Breast epithelium (tissue), 4 donors: ENCODE results near the gene SPATA45. TPM values are rescaled to one million over a fixed set of nuclear protein-coding genes. Genes with fewer than 3 reads are reported as not detected.

ENCODE experiments used
- DNase-seq, 2 donors: peaks; one replicate each; pipeline ENCODE4 v3.0.0-alpha.2; 2019; ENCODE audit warnings: low spot score in 2 of 2
- H3K27ac ChIP-seq, 2 donors: fragments of 200-600 bp; sonication (generic) in 1 of 2; one replicate each; pipeline ENCODE4 v1.5.1; 2016 to 2019; ENCODE audit warnings: mild to moderate bottlenecking in 1 of 2
- H3K27me3 ChIP-seq, 2 donors: fragments of 200-600 bp; sonication (generic) in 1 of 2; one replicate each; pipeline versions ENCODE4 v1.5.1 to v1.6.0; 2017 to 2019; ENCODE audit warnings: control low read depth in 1 of 2, mild to moderate bottlenecking in 1 of 2
- H3K36me3 ChIP-seq: fragments of 200-600 bp; one replicate; pipeline ENCODE4 v1.5.1; 2019
- H3K4me1 ChIP-seq, 2 donors: fragments of 200-600 bp; sonication (generic); one replicate each; pipeline ENCODE4 v1.5.1; 2016 to 2019; ENCODE audit warnings: control low read depth in 1 of 2
- H3K4me3 ChIP-seq, 3 donors: fragments of 200-600 bp; sonication (generic); 1 replicate in 2 of 3; 2 replicates in 1 of 3; pipeline ENCODE4 v1.5.1; 2016 to 2019; ENCODE audit warnings: mild to moderate bottlenecking in 3 of 3, moderate library complexity in 2 of 3
- H3K9me3 ChIP-seq, 2 donors: fragments of 200-600 bp; sonication (generic) in 1 of 2; one replicate each; pipeline ENCODE4 v1.5.1; 2016 to 2019; ENCODE audit warnings: control low read depth in 1 of 2
- POLR2A ChIP-seq: fragments of 450-650 bp; IDR thresholded peaks from one replicate; pipeline ENCODE4 v1.6.1; 2016; ENCODE audit warnings: antibody characterized with exemption, mild to moderate bottlenecking, moderate library complexity
- POLR2AphosphoS5 ChIP-seq, 3 donors: sonication (generic); formaldehyde crosslinking; IDR thresholded peaks; one replicate each; pipeline ENCODE4 v1.6.1; 2017; ENCODE audit warnings: antibody characterized with exemption in 3 of 3
- intact Hi-C: fragments of 100-400 bp; cut with DNase I; formaldehyde crosslinking; loops from one replicate; pipeline ENCODE4 v1.15.1; 2023; ENCODE audit warnings: low total_unique reads
- total RNA-seq, 3 donors: library from RNA; depleted of rRNA; stranded (reverse); fragments of >200 nt; gene quantifications; one replicate each; pipeline ENCODE4 v1.1.0, GENCODE V29; 2016
- TF ChIP-seq, protein P1 (sequence below), 3 donors: fragments of 450-650 bp; IDR thresholded peaks; one replicate each; pipeline ENCODE4 v1.5.1; 2016 to 2017; ENCODE audit warnings: antibody characterized with exemption in 3 of 3, mild to moderate bottlenecking in 3 of 3, moderate library complexity in 3 of 3

SPATA45 gene
- total RNA-seq, 3 donors from 2014 or later, result not detected

- no peak overlapping the region for H3K4me3 ChIP-seq
- no peaks in the 10 kb centered on the region for H3K9me3 ChIP-seq
- no peak for TF ChIP-seq POLR2A
- TF ChIP-seq POLR2AphosphoS5 (IDR thresholded peaks at IDR 0.05), result no peak
- TF ChIP-seq, protein P1, sequence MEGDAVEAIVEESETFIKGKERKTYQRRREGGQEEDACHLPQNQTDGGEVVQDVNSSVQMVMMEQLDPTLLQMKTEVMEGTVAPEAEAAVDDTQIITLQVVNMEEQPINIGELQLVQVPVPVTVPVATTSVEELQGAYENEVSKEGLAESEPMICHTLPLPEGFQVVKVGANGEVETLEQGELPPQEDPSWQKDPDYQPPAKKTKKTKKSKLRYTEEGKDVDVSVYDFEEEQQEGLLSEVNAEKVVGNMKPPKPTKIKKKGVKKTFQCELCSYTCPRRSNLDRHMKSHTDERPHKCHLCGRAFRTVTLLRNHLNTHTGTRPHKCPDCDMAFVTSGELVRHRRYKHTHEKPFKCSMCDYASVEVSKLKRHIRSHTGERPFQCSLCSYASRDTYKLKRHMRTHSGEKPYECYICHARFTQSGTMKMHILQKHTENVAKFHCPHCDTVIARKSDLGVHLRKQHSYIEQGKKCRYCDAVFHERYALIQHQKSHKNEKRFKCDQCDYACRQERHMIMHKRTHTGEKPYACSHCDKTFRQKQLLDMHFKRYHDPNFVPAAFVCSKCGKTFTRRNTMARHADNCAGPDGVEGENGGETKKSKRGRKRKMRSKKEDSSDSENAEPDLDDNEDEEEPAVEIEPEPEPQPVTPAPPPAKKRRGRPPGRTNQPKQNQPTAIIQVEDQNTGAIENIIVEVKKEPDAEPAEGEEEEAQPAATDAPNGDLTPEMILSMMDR (IDR thresholded peaks at IDR 0.05), result no peak
- no peaks in the 10 kb centered on the region for H3K27me3 ChIP-seq
- DNase-seq, result no peak
- intact Hi-C loops, result no loop called here
- H3K27ac ChIP-seq, result no peak overlapping the region
- peaks cover 4% of the 10 kb centered on the region for H3K36me3 ChIP-seq
- peaks cover 0 to 10% of the 10 kb centered on the region in 2 donors for H3K4me1 ChIP-seq
Measured at GRCh38 chr1:212785871-212786270, 61.6 kb downstream of the SPATA45 start.

GRCh38 chr1:212783976-212784375 lies 63.5 kb downstream of the SPATA45 start:
- TF ChIP-seq POLR2A (no peak), POLR2AphosphoS5 (IDR thresholded peaks at IDR 0.05) (no peak)
- TF ChIP-seq, protein P1 (IDR thresholded peaks at IDR 0.05), result no peak
- intact Hi-C loops, result no loop called here
- no peak for DNase-seq
- Histone ChIP-seq H3K4me3 (no peak overlapping the region), H3K4me1 (peaks cover 0 to 4% of the 10 kb centered on the region in 2 donors), H3K36me3 (peaks cover 4% of the 10 kb centered on the region), H3K27ac (no peak overlapping the region), H3K9me3 (no peaks in the 10 kb centered on the region), H3K27me3 (no peaks in the 10 kb centered on the region)

GRCh38 chr1:212782422-212783154 lies 64.9 kb downstream of the SPATA45 start:
- TF ChIP-seq, protein P1 (IDR thresholded peaks at IDR 0.05), result peak; percentile 14 to 51 (median 51)
- no peak for TF ChIP-seq POLR2A
- Histone ChIP-seq H3K9me3 (no peaks in the 10 kb centered on the region), H3K4me3 (no peak overlapping the region), H3K4me1 (no peaks in the 10 kb centered on the region), H3K27ac (no peak overlapping the region), H3K27me3 (no peaks in the 10 kb centered on the region), H3K36me3 (peaks cover 4% of the 10 kb centered on the region)
- DNase-seq, result no peak
- intact Hi-C loops, result no loop called here

DNA sequence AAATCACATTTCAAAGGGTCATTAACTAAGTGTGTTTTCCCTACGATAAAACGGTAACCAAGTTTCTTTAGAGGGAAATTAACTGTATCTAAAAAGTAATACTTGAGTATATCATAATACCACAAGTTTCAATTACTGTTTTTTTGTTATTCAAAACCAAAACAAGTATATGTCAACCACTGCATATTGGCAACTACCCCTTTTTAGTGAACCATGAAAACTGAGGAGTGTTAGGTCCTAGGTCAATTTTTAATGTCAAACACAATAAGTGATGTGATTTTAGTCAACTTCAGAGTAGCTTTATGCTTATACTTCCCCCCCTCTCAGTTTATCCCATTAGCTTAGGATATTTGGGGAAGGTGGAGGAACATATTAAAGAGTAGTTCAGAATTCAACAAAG lies 66.2 kb downstream of the SPATA45 start:
- H3K36me3 ChIP-seq, result peaks cover 4% of the 10 kb centered on the region
- no peak overlapping the region for H3K4me3 ChIP-seq
- no peaks in the 10 kb centered on the region for H3K9me3 ChIP-seq
- H3K27me3 ChIP-seq, result no peaks in the 10 kb centered on the region
- no peak overlapping the region for H3K27ac ChIP-seq
- TF ChIP-seq, protein P1 (IDR thresholded peaks at IDR 0.05), result no peak
- no peak for TF ChIP-seq POLR2AphosphoS5 (IDR thresholded peaks at IDR 0.05)
- no peak for TF ChIP-seq POLR2A
- DNase-seq, result no peak
- intact Hi-C loops, result no loop called here
- no peaks in the 10 kb centered on the region for H3K4me1 ChIP-seq

DNA sequence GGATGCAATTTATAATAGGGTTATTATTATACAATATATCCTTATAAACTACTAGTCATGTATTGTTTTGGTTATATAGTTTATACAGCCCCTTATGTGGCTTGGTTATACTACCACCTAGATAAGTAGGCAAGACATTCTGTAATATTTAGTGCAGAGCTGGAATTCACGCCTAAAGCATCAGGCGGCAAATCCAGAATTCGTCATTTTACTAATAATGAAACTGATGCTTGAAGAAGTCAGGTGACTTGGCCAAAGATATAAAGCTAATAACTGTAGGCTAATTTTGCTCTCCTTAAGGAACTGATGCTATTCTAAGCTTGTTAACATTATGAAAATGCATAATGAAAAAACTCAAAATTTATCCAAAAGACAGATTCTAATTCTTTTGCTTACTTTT lies 66.7 kb downstream of the SPATA45 start:
- no peaks in the 10 kb centered on the region for H3K4me1 ChIP-seq
- H3K27ac ChIP-seq, result no peak overlapping the region
- TF ChIP-seq POLR2AphosphoS5 (IDR thresholded peaks at IDR 0.05), result no peak
- TF ChIP-seq, protein P1 (IDR thresholded peaks at IDR 0.05), result no peak
- TF ChIP-seq POLR2A, result no peak
- no peak for DNase-seq
- peaks cover 4% of the 10 kb centered on the region for H3K36me3 ChIP-seq
- H3K27me3 ChIP-seq, result no peaks in the 10 kb centered on the region
- H3K4me3 ChIP-seq, result no peak overlapping the region
- intact Hi-C loops, result no loop called here
- H3K9me3 ChIP-seq, result no peaks in the 10 kb centered on the region

Other genes starting within 250 kb of the SPATA45 start
- 10 to 100 TPM in 2 of 3 donors, 1 to 10 TPM in 1; 6.7 to 90.9 (median 26.9) TPM for gene ATF3, start 238.9 kb downstream of the SPATA45 start, total RNA-seq
- gene BATF3, start 147.8 kb downstream of the SPATA45 start, total RNA-seq, result 1 to 10 TPM; 1.0 to 7.5 (median 1.9) TPM
- 10 to 100 TPM; 28.5 to 47.5 (median 44.6) TPM for gene NSL1, start 55.9 kb downstream of the SPATA45 start, total RNA-seq
- gene TATDN3, start 55.8 kb downstream of the SPATA45 start, total RNA-seq, result 10 to 100 TPM in 2 of 3 donors, 1 to 10 TPM in 1; 9.2 to 28.6 (median 15.5) TPM
- 1 to 10 TPM; 4.0 to 7.9 (median 6.1) TPM for gene FLVCR1, start 10.6 kb upstream of the SPATA45 start, total RNA-seq
- 1 to 10 TPM; 2.3 to 4.0 (median 2.9) TPM for gene VASH2, start 102.9 kb upstream of the SPATA45 start, total RNA-seq
- gene ANGEL2, start 168.2 kb upstream of the SPATA45 start, total RNA-seq, result 10 to 100 TPM; 60.5 to 84.0 (median 72.4) TPM
- 10 to 100 TPM; 26.2 to 32.1 (median 28.2) TPM for gene RPS6KC1, start 203.6 kb upstream of the SPATA45 start, total RNA-seq